ENCODE measurements around the gene TGDS.
"Not testable (repeated sequence)": the region's sequence is repeated elsewhere in the genome, so short reads cannot be mapped to it uniquely, and the experiment has no call there.

DNA sequence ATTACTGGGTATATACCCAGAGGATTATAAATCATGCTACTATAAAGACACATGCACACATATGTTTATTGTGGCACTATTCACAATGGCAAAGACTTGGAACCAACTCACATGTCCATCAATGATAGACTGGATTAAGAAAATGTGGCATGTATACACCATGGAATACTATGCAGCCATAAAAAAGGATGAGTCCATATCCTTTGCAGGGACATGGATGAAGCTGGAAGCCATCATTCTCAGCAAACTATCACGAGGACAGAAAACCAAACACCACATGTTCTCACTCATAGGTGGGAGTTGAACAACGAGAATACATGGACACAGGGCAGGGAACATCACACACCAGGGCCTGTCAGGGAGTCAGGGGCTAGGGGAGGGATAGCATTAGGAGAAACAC lies 63.7 kb downstream of the TGDS start:
- TF ChIP-seq, protein P1, sequence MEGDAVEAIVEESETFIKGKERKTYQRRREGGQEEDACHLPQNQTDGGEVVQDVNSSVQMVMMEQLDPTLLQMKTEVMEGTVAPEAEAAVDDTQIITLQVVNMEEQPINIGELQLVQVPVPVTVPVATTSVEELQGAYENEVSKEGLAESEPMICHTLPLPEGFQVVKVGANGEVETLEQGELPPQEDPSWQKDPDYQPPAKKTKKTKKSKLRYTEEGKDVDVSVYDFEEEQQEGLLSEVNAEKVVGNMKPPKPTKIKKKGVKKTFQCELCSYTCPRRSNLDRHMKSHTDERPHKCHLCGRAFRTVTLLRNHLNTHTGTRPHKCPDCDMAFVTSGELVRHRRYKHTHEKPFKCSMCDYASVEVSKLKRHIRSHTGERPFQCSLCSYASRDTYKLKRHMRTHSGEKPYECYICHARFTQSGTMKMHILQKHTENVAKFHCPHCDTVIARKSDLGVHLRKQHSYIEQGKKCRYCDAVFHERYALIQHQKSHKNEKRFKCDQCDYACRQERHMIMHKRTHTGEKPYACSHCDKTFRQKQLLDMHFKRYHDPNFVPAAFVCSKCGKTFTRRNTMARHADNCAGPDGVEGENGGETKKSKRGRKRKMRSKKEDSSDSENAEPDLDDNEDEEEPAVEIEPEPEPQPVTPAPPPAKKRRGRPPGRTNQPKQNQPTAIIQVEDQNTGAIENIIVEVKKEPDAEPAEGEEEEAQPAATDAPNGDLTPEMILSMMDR (IDR thresholded peaks at IDR 0.05; ENCODE audit: low read length): not testable (repeated sequence)
- not testable (repeated sequence) for TF ChIP-seq EZH2 (IDR thresholded peaks at IDR 0.05; ENCODE audit: borderline replicate concordance, low read length)

Measured in OCI-LY1 (cell line).